Cardiac muscle cell (in vitro differentiated cells and primary cell): ENCODE results near the gene PTBP1. TPM values are rescaled to one million over a fixed set of nuclear protein-coding genes. Genes with fewer than 3 reads are reported as not detected.
A peak's percentile ranks its signal among the peaks of the same experiment; 100 is the strongest.

Source experiments
- DNase-seq, 2 donors: peaks; one replicate each; pipeline versions ENCODE4 v3.0.0 to v3.0.0-alpha.2; 2010 to 2017; ENCODE audit warnings: low read depth in 1 of 2, low spot score in 1 of 2
- H3K27ac ChIP-seq: fragments of 200-600 bp; sonication (generic); 2 replicates; pipeline ENCODE4 v1.5.1; 2016
- H3K27me3 ChIP-seq: fragments of 200-600 bp; sonication (generic); 2 replicates; pipeline ENCODE4 v1.6.0; 2016; ENCODE audit warnings: control low read depth
- H3K36me3 ChIP-seq: fragments of 200-600 bp; sonication (generic); 2 replicates; pipeline ENCODE4 v1.5.1; 2016; ENCODE audit warnings: control low read depth
- H3K4me1 ChIP-seq: fragments of 200-600 bp; sonication (generic); 2 replicates; pipeline ENCODE4 v1.8.1; 2017; ENCODE audit warnings: low read depth, mild to moderate bottlenecking, mixed run types
- H3K4me3 ChIP-seq: fragments of 200-600 bp; sonication (generic); 2 replicates; pipeline ENCODE4 v1.5.1; 2016; ENCODE audit warnings: mild to moderate bottlenecking
- H3K9me3 ChIP-seq: fragments of 200-600 bp; sonication (generic); 2 replicates; pipeline ENCODE4 v1.5.1; 2017; ENCODE audit warnings: low read depth, mild to moderate bottlenecking, control low read depth
- CTCF ChIP-seq: IDR thresholded peaks from 2 replicates; pipeline ENCODE4 v1.5.1; 2012; ENCODE audit warnings: low read depth, mild to moderate bottlenecking, low read length
- polyA plus RNA-seq: library from polyadenylated mRNA; unstranded; fragments of >200 nt; fragmentation: Nextera tagmentation; extraction: Ambion mirVana; gene quantifications from 2 replicates; pipeline ENCODE4 v1.2.1, GENCODE V29; 2016
- total RNA-seq: library from RNA; depleted of rRNA; stranded (reverse); fragments of >200 nt; gene quantifications from 2 replicates; pipeline ENCODE4 v1.2.3, GENCODE V29; 2016

Gene PTBP1
- 92.0 and 92.7 TPM in 2 replicates for total RNA-seq
- 110 and 111 TPM in 2 replicates for polyA plus RNA-seq

GRCh38 chr19:796692-797527 is at the start of gene PTBP1:
PTBP1 (plus strand) TSS chr19:797452; CDS start chr19:797498, 46 bp downstream.
- Histone ChIP-seq H3K27ac (peak within 1 kb of the TSS; percentile 99), H3K4me3 (peak within 1 kb of the TSS; percentile 97), H3K27me3 (no peaks in the 10 kb centered on the region), H3K4me1 (peaks cover 27% of the 10 kb centered on the region), H3K9me3 (no peaks in the 10 kb centered on the region), H3K36me3 (no peaks in the 10 kb centered on the region)
- peak; percentile 100 for DNase-seq
- peak; percentile 8 for TF ChIP-seq CTCF

DNA sequence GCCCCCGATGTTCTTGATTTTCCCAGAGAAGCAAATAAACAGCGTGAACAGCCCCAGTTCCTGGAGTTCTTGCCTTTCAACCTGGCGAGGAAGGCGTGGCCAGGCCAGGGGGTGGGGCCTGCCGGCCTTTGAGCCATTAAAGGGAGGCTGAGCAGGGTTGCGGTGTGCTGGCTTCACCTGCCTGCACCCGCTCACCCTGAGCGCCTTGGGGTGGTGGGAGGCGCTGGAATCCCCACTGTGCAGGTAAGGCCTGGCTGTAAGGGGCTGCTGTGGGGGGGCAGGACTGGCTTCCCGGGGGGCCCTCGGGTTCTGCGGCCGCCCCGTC is 49.0 kb upstream of the PTBP1 start:
- Histone ChIP-seq H3K27me3 (no peaks in the 10 kb centered on the region), H3K4me3 (no peak overlapping the region), H3K36me3 (no peaks in the 10 kb centered on the region), H3K4me1 (no peaks in the 10 kb centered on the region), H3K9me3 (no peaks in the 10 kb centered on the region), H3K27ac (no peak overlapping the region)
- no peak for DNase-seq
- TF ChIP-seq CTCF: no peak

DNA sequence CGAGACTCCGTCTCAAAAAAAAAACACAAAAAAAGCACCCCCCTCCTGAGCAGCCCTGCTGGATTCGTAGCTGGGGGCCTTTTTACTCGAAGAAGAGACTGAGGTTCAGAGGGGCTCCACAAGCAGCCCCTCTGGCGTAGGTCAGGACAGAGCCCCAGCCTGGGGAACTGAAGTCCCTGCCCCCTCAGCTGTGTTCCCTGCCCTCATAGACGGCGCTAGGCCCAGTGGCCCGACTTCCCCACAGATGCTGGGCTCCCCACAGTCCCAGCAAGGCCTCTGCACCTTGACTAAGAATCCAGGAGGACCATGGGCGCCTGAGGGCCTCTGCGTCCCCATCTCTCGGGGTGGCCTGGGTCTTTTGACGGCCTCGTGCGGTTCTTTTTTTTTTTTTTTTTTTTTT is 47.4 kb upstream of the PTBP1 start:
- H3K4me1 ChIP-seq: no peaks in the 10 kb centered on the region
- DNase-seq: no peak
- H3K27ac ChIP-seq: no peak overlapping the region
- no peaks in the 10 kb centered on the region for H3K9me3 ChIP-seq
- no peaks in the 10 kb centered on the region for H3K36me3 ChIP-seq
- H3K27me3 ChIP-seq: no peaks in the 10 kb centered on the region
- H3K4me3 ChIP-seq: no peak overlapping the region
- TF ChIP-seq CTCF: no peak

- H3K36me3 ChIP-seq: no peaks in the 10 kb centered on the region
- no peaks in the 10 kb centered on the region for H3K4me1 ChIP-seq
- DNase-seq: no peak
- H3K4me3 ChIP-seq: no peak within 1 kb of the TSS
- no peaks in the 10 kb centered on the region for H3K9me3 ChIP-seq
- no peak for TF ChIP-seq CTCF
- no peaks in the 10 kb centered on the region for H3K27me3 ChIP-seq
- no peak within 1 kb of the TSS for H3K27ac ChIP-seq
These were observed 46.4 kb upstream of the PTBP1 start, which contains the start of gene MISP for GRCh38 chr19:750640-751423. MISP (plus strand) TSS chr19:751112; CDS start chr19:756947, 5,835 bp downstream.

GRCh38 chr19:751501-752341 is 45.5 kb upstream of the PTBP1 start:
- TF ChIP-seq CTCF: no peak
- peak in 1 of 2 donors; percentile 64 for DNase-seq
- H3K4me1 ChIP-seq: no peaks in the 10 kb centered on the region
- H3K4me3 ChIP-seq: no peak overlapping the region
- H3K27ac ChIP-seq: no peak overlapping the region
- H3K36me3 ChIP-seq: no peaks in the 10 kb centered on the region
- H3K27me3 ChIP-seq: no peaks in the 10 kb centered on the region
- no peaks in the 10 kb centered on the region for H3K9me3 ChIP-seq
